Stomach (tissue), 4 donors: ENCODE data around the gene CCR5AS.

ENCODE experiments used
- EP300 ChIP-seq: sonication (generic); formaldehyde crosslinking; IDR thresholded peaks from one replicate; pipeline ENCODE4 v1.6.1; 2017; ENCODE audit warnings: antibody characterized with exemption
- POLR2A ChIP-seq, 4 donors: fragments of 450-650 bp; IDR thresholded peaks; one replicate each; pipeline ENCODE4 v1.6.1; 2016; ENCODE audit warnings: antibody characterized with exemption in 4 of 4, control low read depth in 2 of 4, mild to moderate bottlenecking in 1 of 4, moderate library complexity in 1 of 4
- POLR2AphosphoS5 ChIP-seq, 3 donors: sonication (generic); formaldehyde crosslinking; IDR thresholded peaks; one replicate each; pipeline ENCODE4 v1.6.1; 2016; ENCODE audit warnings: antibody characterized with exemption in 3 of 3
- TF ChIP-seq, protein P1 (sequence below), 7 experiments: fragments of 450-650 bp in 4 of 7; fragments of 200-600 bp in 3 of 7; sonication (generic) in 3 of 7; IDR thresholded peaks; one replicate each; pipeline ENCODE4 v1.5.1; 2016 to 2019; ENCODE audit warnings: antibody characterized with exemption in 7 of 7, control low read depth in 2 of 7, mild to moderate bottlenecking in 1 of 7

DNA sequence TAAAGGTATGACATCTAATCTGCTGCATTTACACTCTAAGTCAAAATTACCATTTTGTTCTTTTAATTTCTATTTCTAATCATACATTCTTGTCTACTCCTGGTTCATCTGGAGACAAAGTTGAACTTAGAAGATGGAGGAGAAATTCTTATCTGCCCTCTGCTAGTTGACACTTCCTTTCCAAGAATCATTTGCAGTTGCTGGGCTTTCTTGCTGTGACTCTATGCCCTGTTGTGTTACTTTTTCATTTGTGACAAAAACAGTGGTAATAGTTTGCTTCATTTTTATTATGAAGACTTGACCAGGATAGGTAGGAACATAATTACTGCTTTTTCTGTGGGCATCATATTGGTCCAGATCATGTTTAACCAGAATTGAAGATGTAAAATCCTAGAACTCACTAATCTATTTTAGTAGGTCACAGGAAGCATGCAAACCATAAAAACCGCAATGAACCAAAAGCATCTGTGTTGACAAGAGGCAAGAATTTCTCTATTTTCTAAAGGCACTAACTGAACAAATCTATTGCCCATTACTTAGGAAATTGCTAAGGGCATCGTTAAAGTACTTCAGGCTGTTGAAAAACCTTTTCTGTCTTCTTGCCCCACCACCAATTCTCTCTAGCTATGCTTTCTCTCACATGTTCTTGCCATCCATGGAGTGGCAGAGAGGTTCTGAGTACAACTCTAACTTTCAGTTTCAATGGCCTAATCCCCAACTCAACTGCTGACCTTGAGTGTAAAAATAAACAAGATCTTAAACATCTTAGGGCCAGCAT, 57.2 kb downstream of the CCR5AS start:
- TF ChIP-seq POLR2A (IDR thresholded peaks at IDR 0.05), result no peak
- TF ChIP-seq, protein P1, sequence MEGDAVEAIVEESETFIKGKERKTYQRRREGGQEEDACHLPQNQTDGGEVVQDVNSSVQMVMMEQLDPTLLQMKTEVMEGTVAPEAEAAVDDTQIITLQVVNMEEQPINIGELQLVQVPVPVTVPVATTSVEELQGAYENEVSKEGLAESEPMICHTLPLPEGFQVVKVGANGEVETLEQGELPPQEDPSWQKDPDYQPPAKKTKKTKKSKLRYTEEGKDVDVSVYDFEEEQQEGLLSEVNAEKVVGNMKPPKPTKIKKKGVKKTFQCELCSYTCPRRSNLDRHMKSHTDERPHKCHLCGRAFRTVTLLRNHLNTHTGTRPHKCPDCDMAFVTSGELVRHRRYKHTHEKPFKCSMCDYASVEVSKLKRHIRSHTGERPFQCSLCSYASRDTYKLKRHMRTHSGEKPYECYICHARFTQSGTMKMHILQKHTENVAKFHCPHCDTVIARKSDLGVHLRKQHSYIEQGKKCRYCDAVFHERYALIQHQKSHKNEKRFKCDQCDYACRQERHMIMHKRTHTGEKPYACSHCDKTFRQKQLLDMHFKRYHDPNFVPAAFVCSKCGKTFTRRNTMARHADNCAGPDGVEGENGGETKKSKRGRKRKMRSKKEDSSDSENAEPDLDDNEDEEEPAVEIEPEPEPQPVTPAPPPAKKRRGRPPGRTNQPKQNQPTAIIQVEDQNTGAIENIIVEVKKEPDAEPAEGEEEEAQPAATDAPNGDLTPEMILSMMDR (IDR thresholded peaks at IDR 0.05), result no peak
- no peak for TF ChIP-seq POLR2AphosphoS5 (IDR thresholded peaks at IDR 0.05)
- no peak for TF ChIP-seq EP300
